ENCODE data around the gene CDK14.

CDK14 gene

DNA sequence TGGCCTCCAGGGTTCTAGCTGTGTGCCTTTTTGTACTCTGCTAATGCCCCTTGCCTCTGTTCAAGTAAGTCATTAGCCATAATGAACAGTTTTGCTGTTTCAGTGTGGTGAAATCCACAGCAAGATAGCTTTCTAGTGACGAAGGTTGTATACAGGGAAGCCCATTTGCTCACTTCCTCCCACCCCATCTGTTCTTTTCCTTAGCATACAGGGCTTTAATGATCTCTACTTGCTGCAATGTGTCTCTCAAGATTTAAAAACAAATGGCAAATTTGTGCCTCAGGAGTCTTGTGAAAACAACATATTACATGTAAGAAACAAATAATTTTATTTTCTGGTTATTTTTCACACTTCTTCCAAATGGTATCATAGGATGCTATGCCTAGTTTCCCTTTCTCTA lies 243.2 kb downstream of the CDK14 start:
- DNase-seq (ENCODE audit: low read depth in 2 of 2): no peak

DNA sequence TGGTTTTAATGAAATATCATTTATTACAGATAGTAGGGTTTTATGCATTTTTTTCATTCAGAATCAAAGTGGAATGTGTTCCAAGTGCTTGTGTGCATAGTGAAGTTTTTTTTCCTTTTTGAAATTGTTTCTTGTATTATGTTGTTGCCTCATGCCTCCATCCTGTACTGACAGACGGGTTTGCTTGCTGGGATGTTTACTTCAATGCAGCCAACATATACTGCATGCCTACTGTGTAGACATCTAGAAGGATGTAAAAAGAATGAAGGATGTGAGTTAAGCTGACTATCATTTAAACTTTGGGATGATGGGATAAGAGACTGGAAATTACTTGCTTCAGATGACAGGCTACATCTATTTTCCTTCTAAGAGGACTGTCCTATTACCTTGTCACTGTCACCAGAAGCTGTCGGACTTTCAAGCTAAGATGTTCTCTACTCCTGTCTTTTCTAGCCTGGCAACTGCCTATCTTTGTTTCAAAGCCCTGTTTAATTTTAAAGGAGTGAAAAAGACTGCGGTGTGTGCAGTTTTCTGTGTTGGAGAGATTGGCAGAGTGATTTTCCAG lies 243.7 kb downstream of the CDK14 start:
- DNase-seq (ENCODE audit: low read depth in 2 of 2): no peak

DNA sequence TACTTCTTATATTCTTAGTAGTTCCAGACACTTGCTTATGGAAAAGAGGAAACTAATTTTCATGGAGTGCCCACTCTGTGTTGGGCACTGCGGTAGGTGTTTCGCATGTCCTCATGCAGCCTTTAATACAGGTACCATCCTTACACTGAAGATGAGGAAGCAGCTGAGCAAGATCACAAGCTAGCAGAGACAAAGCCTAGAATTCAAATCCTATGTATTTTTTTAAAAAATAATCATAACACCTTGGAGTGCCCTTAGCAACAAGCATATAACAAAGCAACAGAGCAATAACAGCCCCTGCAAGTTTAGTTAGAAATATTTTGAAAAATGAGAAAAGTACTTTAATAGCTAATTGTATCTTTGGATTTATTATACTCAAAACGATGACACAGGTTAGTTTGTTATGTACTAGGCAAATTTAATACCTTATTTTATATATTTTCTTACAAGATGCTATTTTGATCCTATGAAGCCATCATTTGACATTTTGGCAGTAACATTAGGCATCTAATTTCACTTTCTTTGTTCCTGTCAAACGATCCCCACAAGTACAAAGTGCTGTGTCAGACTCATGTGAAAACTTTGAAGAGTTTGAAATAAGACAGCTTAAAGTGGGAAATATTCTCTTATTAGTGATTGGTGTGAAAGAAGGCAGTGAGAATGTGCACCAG lies 245.8 kb downstream of the CDK14 start:
- DNase-seq (ENCODE audit: low read depth in 2 of 2): no peak

DNA sequence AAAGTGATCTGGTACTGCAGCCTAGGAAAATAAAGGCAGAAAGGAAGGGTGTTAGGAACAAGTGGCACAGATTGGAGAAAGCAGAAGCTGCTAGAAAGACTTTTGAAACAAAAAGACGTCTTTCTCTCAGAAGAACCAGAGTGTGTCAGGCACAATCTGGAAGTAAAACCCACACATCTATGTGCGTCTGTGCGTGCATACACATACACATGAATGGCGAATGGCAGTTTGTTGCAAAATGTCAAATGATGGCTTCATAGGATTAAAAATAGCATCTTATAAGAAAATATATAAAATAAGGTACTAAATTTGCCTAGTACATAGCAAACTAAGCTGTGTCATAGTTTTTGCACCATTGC lies 246.3 kb downstream of the CDK14 start:
- DNase-seq (ENCODE audit: low read depth in 2 of 2): no peak

DNA sequence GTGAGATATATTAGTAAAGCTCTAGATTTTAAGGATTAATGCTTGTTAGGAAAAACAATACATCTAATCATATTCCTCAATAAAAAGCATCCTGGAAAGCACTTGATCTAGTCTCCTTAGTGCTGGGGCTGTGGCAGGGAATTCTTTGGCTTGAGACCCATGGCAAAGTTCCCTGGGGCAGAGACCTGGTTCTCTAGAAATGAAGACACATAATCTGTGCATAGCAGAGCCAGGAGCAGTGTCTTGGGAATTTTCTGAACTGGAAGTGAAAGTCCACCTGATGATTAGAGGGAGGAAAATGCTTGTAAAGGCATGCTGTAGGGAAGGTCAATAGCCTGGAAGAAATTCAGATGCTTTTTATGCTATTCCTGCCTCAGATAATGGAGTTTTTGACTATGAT lies 247.4 kb downstream of the CDK14 start:
- no peak for DNase-seq (ENCODE audit: low read depth in 2 of 2)

DNA sequence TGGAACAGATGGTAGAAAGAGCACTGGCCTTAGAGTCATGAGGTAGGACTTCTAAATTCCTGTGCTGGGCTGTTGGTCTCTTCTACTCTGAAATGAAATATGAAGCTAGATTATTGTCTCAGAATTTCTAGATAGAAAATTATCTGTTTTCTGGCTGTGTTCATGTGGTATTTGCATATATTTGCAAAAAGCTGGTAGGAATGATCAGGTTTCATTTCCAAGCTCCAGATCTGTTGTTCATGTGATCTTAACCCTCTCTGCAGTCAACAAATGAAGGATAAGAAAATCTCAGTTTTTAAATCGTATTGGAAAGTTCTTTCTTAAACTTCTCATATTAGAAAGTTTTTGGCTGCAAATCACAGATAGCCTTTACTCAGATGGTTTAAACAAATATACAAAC lies 248.3 kb downstream of the CDK14 start:
- no peak for DNase-seq (ENCODE audit: low read depth in 2 of 2)

DNA sequence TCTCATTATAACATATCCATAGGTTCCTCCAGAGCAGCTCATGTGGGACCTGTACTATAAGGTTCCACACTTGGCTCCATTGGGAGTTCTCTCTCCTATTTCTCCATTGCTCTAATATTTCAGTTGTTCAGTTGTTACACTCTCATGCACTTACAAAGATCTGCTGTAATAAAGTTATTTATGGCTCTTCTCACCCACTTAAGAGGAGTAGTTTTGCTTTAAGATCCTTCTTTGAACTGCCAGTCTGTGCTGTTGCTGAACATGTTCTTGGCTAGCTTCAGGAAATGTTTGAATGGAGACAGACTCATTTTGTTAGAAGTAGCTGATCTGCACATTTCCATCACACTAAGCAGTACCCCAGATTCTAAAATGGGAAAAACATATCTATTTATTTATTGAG lies 250.1 kb downstream of the CDK14 start:
- no peak for DNase-seq (ENCODE audit: low read depth in 2 of 2)

DNA sequence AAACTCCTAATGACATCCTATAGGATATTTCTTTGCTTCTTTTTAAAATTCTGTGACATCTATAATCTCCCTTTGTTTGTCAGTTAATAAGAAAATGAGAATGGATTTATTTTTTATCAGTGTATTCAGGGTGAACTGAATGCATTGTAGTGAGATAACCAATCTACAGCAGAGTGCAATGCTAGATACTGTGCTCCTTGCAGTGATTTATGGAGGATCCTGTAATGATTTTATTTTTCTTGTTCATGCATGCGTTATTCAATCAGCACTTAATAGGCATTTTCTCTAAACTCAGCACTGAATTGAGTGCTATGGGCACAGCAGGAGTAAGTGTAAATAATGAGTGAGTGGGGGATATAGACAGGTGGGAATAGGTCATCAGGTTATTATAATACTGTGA lies 253.9 kb downstream of the CDK14 start:
- no peak for DNase-seq (ENCODE audit: low read depth in 2 of 2)

DNA sequence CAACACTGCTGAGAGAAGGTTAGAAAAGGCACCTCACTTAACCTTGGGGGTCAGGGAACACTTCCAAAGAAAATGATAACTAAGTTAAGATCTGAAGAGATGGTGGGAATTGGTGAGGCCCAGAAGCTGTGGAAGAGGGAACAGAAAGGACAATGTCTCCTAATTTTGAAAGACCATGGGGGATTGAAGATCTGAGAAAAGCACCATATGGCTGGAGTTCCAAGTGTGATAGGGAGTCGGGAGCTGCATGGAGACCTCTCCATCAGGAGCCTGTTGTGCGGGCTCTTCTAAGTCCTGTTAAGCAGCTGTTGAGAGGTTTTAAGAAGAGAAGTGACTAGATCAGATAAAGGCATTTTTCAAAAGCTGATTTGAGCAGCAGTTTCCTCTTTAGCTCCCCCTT lies 254.3 kb downstream of the CDK14 start:
- no peak for DNase-seq (ENCODE audit: low read depth in 2 of 2)

DNA sequence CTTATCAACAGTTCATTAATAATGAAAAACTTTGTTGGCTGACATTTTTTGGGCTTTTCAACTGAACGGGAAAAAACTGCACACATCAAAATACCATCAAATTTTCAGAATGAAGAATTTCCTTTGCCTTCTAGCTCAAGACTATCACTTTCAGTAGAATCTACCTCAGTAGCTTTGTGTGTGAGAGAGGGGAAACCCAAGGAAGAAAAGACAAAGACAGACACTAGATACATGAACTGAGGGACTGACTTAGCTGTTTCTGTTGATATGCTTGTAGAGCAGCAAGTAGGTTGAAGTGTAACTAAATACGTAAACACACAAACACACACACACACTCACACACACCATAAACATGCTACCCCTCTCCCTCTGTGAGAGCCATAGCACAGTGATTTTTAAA lies 257.1 kb downstream of the CDK14 start:
- DNase-seq (ENCODE audit: low read depth in 2 of 2): no peak

DNA sequence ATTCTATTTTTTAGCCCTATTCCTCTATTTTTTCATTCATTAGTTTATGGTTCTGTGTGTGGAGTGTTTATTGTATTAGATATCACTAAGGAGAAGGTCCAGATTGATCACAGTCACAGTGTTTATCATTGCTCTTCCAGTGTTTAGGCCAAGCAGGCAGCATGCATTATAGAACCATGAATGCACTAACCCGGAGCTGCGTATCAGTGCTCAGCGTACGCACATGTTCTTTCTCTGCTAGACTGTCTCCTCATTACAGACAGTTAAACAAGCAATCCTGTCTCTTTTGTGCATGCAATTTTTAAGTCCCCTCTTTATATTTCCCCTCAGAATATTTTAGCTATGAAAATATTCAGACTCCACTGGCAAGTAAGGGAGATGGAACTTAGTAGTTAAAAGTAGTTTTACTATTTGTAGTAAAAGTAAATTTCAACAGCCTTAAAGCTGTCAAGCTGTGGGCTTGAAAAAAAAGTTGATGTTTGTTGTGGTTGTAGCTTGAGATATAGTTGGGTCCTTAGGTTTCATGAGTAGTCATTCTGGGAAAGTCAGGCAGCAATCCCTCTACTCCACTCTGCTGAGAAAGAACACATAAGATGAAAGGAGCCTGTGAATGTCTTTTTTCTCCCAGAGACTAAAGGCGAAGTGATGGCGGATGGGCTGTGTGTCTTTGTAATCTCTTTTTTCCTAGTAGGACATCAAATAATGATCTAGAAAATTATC lies 260.4 kb downstream of the CDK14 start:
- no peak for DNase-seq (ENCODE audit: low read depth in 2 of 2)

DNA sequence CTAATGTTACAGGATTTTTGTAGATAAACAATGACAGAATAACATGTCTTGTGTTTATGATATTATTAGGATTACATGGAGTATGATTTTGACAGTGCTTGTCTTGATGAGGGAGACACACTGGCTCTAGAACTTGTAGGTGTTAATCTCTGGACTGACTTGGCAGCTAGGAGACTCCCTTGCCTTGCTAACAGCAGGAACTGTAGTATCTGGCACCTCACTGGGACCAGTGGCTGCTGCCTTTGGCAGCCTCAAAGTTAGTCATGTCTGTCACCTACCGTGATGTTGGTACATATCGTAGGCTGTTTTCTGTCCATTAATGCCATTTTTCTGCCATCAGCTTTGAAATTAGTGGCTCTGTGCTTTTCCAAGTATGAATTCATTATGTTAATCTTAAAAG lies 261.5 kb downstream of the CDK14 start:
- DNase-seq (ENCODE audit: low read depth in 2 of 2): no peak

DNA sequence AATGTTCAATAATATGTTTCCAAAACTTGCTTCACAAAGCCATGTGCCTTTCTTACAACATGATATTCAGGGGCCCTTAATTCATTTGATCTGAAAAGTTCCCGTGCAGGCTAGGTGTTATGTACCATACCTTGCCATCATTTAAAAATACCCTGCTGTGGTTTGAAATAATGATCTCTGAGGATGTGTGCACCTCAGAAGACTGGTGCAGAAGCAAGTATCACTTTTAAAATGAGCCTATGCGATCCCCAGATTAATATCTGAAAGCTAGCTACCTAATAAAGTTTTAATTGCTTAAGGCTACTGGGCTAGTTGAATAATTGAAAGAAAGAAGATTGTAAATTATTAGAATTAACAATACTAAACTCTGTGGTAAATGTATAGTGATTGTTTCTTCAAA lies 262.4 kb downstream of the CDK14 start:
- no peak for DNase-seq (ENCODE audit: low read depth in 2 of 2)

DNA sequence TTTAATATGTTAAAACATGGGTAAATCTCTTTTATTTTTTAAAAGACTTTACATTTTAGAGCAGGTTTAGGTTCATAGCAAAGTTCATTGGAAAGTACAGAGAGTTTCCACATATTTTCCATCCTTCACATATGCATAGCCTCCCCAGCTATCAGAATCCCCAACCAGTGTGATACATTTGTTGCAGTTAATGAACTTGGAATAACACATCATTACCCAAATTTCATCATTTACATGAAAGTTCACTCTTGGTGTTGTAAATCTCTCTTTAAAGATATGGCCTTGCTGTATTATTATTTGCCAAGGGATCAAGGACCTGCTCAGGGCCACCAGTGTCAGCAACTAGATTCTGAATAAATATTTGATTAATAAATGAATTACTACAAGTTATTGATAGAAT lies 263.4 kb downstream of the CDK14 start:
- no peak for DNase-seq (ENCODE audit: low read depth in 2 of 2)

DNA sequence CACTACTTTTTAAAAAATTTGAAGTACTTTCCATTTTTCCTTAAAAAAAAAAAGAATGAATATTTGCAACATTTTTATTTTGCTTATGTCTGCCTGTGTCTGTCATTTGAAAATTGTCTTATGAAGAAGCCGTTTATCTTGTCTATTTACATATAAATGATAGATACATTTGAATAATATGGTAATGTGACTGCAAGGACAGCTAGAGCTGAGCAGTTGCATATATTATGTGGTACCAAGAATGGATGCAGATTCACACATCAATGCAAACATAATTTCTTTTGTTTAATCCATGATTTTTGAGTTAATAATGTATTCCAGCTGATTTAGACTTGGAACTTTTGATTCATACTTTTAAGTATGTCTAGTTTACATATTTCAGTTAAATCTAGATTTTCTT lies 268.0 kb downstream of the CDK14 start:
- DNase-seq (ENCODE audit: low read depth in 2 of 2): no peak

DNA sequence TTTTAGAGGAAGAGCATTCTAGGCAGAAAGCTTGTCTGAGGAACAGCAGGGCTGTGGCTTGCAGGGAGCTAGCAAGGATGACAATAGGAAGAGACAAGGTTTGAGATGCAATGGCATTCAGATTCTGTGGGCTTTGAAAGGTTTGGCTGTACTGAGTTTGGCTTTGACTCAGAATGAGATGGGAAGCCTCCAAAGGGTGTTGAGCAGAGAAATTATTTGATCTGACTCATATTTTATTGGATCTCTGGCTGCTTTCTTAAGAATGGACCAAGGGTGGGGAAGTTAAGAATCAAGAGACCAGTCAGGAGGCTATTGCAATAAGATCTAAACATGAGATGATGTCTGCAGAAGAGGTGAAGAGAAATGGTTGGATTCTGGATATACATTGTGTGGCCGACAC lies 273.2 kb downstream of the CDK14 start:
- DNase-seq (ENCODE audit: low read depth in 2 of 2): no peak

DNA sequence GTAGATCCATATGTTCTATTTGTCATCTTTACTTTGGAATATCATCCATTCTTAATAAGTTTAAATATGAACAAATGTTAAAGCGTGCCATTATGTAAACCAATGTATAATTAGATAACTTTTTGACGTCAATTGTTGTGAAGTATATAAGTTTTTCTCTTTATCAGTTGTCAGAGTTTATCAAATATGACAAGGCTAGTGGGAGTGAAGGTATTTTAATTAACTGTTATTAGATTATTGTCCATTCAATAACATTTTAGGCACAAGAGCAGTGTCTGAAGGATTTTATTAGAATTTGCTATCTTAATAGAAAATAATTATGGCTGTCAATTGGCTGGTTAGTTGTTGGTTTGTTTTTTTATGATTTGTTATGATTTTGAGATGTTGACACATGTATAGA lies 280.6 kb downstream of the CDK14 start:
- DNase-seq (ENCODE audit: low read depth in 2 of 2): no peak

DNA sequence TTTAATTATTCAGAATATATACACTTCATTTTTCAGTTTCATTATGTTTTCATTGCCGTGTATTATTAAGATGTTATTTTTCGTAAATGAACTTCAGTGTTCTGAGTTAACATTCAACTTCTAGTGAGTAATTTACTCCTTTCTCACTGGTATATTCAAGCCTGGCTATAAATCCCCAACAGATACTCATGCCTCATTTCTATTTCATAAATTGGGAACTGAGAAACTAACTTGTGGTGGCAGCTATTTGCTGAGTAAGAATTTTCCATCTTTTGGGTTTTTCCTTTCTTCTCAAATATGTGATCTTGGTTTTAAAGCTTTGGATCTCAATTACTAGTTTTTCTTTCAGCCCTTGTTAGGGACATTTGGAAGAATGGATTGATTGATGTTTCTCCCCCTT lies 281.1 kb downstream of the CDK14 start:
- DNase-seq (ENCODE audit: low read depth in 2 of 2): no peak

DNA sequence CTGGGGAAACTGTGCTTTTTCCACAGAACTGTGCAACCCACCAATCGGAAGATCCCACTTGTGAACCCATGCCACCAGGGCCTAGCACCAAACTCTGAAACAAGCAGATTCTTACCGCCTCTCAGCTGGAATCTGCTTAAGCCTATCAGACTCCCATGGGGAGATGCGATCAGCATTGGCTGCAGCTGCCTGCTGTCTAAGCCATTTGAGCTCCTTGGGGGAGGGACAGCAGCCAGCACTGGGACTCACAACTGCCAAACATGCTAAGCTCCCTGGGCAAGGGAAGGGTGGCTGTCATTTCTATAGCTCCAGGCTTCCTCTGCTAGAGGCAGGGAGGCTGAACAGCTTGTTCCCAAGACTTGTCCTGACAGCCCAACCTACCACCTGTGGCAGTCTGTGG lies 283.8 kb downstream of the CDK14 start:
- DNase-seq (ENCODE audit: low read depth in 2 of 2): no peak

DNA sequence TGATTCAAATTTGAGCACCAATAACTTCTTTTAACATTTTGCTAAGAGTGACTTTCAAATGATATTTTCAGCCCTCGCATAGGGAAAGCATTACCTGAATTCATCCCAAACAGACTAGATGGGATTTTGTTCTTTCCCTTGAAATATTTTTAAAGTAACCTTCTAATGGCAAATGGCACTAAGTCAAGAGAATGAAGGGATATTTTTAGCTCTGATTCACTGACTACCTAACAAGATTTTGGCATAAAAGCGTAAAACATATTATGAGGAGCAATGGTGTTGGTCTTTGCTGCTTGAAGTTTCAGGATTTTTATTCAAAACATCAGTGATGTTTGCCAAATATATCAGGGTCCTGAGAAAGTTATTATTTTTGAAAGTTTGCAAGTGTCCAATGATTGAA lies 290.3 kb downstream of the CDK14 start:
- no peak for DNase-seq (ENCODE audit: low read depth in 2 of 2)

DNA sequence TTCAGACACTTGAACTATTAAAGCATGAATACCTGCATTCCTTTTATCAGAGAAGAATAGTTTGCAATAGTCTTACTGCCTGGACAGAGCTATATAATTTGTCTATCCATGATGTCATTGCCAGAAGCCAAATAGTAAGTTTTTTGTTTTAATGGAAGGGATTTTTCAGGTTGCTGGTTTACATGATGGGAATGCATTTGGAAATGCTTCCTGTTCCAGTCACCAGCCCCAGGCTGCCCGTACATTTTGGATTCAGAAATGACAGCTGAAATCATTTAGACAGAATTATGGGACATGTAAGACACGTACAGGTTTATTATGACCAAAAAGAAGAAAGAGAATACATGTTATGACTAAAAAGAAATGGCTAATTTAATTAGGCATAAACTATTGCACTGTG lies 293.1 kb downstream of the CDK14 start:
- no peak for DNase-seq (ENCODE audit: low read depth in 2 of 2)

DNA sequence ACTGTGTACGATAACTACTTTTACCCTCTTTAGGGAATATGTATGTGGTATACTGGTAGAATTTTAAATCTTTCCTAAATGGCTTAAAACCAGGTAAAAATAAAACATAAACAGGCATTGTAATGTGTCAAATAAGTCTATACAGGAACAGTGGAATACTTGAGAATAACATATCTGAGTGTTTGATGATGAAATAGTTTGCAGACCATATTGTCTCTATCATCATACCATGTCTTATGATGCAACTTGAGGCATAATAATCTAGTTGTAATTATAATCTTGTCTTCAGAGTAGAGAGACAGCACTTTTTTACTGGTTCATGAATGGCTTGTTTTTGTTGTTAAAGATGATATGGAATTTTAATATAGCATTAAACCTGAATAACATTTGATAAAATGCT lies 293.5 kb downstream of the CDK14 start:
- no peak for DNase-seq (ENCODE audit: low read depth in 2 of 2)

DNA sequence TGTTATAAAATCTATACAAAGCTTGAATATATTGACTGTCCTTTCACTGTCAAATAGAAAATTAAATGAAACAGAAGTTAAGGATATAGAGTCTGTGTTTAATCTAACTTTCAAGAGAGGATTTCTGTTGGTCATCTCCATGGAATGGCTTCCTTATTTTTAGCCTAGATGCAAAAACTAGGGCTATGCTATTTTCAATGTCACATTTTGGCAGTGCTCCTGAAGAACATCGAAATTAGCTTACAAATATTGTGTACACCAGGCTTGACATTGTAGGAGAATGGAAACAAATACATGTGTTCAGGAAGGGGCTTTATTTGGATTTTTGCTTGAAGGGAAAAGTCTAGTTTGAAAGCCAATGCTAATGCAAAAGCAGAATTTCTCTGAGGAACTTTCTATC lies 295.4 kb downstream of the CDK14 start:
- no peak for DNase-seq (ENCODE audit: low read depth in 2 of 2)

DNA sequence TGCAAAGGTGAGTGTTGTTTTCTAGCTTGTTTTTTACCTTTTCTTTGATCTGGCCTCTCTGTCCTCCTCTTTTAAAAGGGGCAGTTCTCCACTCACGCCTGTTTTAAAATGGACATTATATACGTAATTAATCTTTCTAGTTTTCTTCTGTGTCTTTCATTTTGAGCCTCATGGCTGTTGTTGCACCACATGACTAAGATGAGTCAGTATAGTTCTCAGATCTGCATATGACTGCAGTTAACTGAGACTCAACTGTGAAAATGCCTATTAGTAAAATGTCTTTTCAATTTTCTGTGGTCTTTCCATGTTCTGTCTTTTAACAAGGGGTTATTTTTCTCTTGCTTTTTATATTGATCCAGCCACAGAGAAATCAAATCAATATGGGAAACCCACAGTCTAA lies 296.1 kb downstream of the CDK14 start:
- no peak for DNase-seq (ENCODE audit: low read depth in 2 of 2)

Data from stimulated activated CD8-positive, alpha-beta memory T cell treated with anti-CD3 and anti-CD28 coated beads, Interleukin-2, amount 100 ng/mL, for 1 hour (primary cell).